Measurements from ENCODE around the gene FITM1.
"Not testable (repeated sequence)": the region's sequence is repeated elsewhere in the genome, so short reads cannot be mapped to it uniquely, and the experiment has no call there.

The FITM1 gene

GRCh38 chr14:24102357-24103048, 28.0 kb upstream of the FITM1 start:
- Histone ChIP-seq H3K9me3 (ENCODE audit: control insufficient read depth, insufficient read depth, low read depth, low read length) (no peaks in the 10 kb centered on the region), H3K4me3 (ENCODE audit: low read depth, low read length) (no peak overlapping the region), H3K4me1 (ENCODE audit: control insufficient read depth, insufficient read depth, low read length) (no peaks in the 10 kb centered on the region), H3K36me3 (ENCODE audit: control insufficient read depth in 2 of 2, insufficient read depth in 1 of 2, low read length in 2 of 2) (peaks cover 0 to 53% of the 10 kb centered on the region in 2 experiments; a peak in 2 of 3 replicates), H3K27ac (ENCODE audit: extremely low read depth, low read depth, low read length) (no peak overlapping the region)
- no peak for TF ChIP-seq ZNF521 (tag by site-specific recombination; IDR thresholded peaks at IDR 0.05)
- TF ChIP-seq ZBTB8A (tag by site-specific recombination; IDR thresholded peaks at IDR 0.05): no peak
- TF ChIP-seq ZNF560 (tag by site-specific recombination; IDR thresholded peaks at IDR 0.05; ENCODE audit: borderline replicate concordance): no peak
- TF ChIP-seq, protein P1, sequence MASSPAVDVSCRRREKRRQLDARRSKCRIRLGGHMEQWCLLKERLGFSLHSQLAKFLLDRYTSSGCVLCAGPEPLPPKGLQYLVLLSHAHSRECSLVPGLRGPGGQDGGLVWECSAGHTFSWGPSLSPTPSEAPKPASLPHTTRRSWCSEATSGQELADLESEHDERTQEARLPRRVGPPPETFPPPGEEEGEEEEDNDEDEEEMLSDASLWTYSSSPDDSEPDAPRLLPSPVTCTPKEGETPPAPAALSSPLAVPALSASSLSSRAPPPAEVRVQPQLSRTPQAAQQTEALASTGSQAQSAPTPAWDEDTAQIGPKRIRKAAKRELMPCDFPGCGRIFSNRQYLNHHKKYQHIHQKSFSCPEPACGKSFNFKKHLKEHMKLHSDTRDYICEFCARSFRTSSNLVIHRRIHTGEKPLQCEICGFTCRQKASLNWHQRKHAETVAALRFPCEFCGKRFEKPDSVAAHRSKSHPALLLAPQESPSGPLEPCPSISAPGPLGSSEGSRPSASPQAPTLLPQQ (tag by site-specific recombination; IDR thresholded peaks at IDR 0.05): no peak
- TF ChIP-seq ZNF549 (tag by site-specific recombination; IDR thresholded peaks at IDR 0.05): no peak
- no peak for TF ChIP-seq ZNF792 (tag by site-specific recombination; IDR thresholded peaks at IDR 0.05)
- TF ChIP-seq ZNF529 (tag by site-specific recombination; IDR thresholded peaks at IDR 0.05; ENCODE audit: insufficient replicate concordance): no peak
- TF ChIP-seq WT1 (tag by site-specific recombination; IDR thresholded peaks at IDR 0.05): no peak
- ChIA-PET CTCF (interaction anchor here (0.7 to 8.9 kb wide), 3 partner anchors 9 to 22 kb away, joined by 3 to 145 read pairs (median 6); partner anchors contain the start of gene PCK2), POLR2A (interaction anchor here (0.7 to 1.9 kb wide), 5 partner anchors 8 to 1109 kb away, joined by 3 to 14 read pairs (median 3); partner anchors contain the start of genes DCAF11 and PCK2)

GRCh38 chr14:24103451-24103850, 27.0 kb upstream of the FITM1 start:
- ChIA-PET POLR2A (interaction anchor here (1.8 to 1.9 kb wide), 2 partner anchors 9 to 11 kb away, joined by 7 to 14 read pairs; partner anchors contain the start of genes DCAF11, NRL and PCK2), CTCF (interaction anchor here (7.5 to 8.9 kb wide), 2 partner anchors 10 to 46 kb away, joined by 145 to 163 read pairs; partner anchors contain the start of gene PCK2)
- no peak overlapping the region for H3K27ac ChIP-seq (ENCODE audit: extremely low read depth, low read depth, low read length)
- peaks cover 0 to 47% of the 10 kb centered on the region in 2 experiments; a peak in 2 of 3 replicates for H3K36me3 ChIP-seq (ENCODE audit: control insufficient read depth in 2 of 2, insufficient read depth in 1 of 2, low read length in 2 of 2)
- TF ChIP-seq ZNF571 (tag by site-specific recombination; IDR thresholded peaks at IDR 0.05) (no peak), KLF17 (tag by site-specific recombination; IDR thresholded peaks at IDR 0.05) (no peak), ZNF621 (tag by site-specific recombination; IDR thresholded peaks at IDR 0.05) (no peak), ZNF311 (tag by site-specific recombination; IDR thresholded peaks at IDR 0.05; ENCODE audit: borderline replicate concordance) (no peak)
- H3K4me1 ChIP-seq (ENCODE audit: control insufficient read depth, insufficient read depth, low read length): no peaks in the 10 kb centered on the region
- H3K4me3 ChIP-seq (ENCODE audit: low read depth, low read length): no peak overlapping the region
- no peaks in the 10 kb centered on the region for H3K9me3 ChIP-seq (ENCODE audit: control insufficient read depth, insufficient read depth, low read depth, low read length)

GRCh38 chr14:24105609-24106239, 24.7 kb upstream of the FITM1 start:
- H3K4me3 ChIP-seq (ENCODE audit: low read depth, low read length); H3K27ac ChIP-seq (ENCODE audit: extremely low read depth, low read depth, low read length); H3K9me3 ChIP-seq (ENCODE audit: control insufficient read depth, insufficient read depth, low read depth, low read length); H3K4me1 ChIP-seq (ENCODE audit: control insufficient read depth, insufficient read depth, low read length): not testable (repeated sequence)
- TF ChIP-seq, protein P2, sequence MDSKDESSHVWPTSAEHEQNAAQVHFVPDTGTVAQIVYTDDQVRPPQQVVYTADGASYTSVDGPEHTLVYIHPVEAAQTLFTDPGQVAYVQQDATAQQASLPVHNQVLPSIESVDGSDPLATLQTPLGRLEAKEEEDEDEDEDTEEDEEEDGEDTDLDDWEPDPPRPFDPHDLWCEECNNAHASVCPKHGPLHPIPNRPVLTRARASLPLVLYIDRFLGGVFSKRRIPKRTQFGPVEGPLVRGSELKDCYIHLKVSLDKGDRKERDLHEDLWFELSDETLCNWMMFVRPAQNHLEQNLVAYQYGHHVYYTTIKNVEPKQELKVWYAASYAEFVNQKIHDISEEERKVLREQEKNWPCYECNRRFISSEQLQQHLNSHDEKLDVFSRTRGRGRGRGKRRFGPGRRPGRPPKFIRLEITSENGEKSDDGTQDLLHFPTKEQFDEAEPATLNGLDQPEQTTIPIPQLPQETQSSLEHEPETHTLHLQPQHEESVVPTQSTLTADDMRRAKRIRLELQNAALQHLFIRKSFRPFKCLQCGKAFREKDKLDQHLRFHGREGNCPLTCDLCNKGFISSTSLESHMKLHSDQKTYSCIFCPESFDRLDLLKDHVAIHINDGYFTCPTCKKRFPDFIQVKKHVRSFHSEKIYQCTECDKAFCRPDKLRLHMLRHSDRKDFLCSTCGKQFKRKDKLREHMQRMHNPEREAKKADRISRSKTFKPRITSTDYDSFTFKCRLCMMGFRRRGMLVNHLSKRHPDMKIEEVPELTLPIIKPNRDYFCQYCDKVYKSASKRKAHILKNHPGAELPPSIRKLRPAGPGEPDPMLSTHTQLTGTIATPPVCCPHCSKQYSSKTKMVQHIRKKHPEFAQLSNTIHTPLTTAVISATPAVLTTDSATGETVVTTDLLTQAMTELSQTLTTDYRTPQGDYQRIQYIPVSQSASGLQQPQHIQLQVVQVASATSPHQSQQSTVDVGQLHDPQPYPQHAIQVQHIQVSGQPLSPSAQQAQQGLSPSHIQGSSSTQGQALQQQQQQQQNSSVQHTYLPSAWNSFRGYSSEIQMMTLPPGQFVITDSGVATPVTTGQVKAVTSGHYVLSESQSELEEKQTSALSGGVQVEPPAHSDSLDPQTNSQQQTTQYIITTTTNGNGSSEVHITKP (tag by site-specific recombination; IDR thresholded peaks at IDR 0.05): peak; percentile 28; the same call in 1 of the 2 replicates
- POLR2A ChIA-PET: interaction anchor here (1.2 to 7.1 kb wide), 3 partner anchors 11 to 48 kb away, joined by 5 to 56 read pairs (median 5); partner anchors contain the start of genes EMC9 and PCK2
- CTCF ChIA-PET: interaction anchor here (0.6 to 8.9 kb wide), 7 partner anchors 12 to 202 kb away, joined by 3 to 163 read pairs (median 5); partner anchors contain the start of genes CIDEB, IRF9 and PCK2
- H3K36me3 ChIP-seq (ENCODE audit: control insufficient read depth in 2 of 2, insufficient read depth in 1 of 2, low read length in 2 of 2): peaks cover 0 to 25% of the 10 kb centered on the region in 2 experiments; a peak in 2 of 3 replicates

All from HEK293 (cell line).